ENCODE data around the gene MYO18B.
"Not testable (repeated sequence)": the region's sequence is repeated elsewhere in the genome, so short reads cannot be mapped to it uniquely, and the experiment has no call there.

The MYO18B gene

DNA sequence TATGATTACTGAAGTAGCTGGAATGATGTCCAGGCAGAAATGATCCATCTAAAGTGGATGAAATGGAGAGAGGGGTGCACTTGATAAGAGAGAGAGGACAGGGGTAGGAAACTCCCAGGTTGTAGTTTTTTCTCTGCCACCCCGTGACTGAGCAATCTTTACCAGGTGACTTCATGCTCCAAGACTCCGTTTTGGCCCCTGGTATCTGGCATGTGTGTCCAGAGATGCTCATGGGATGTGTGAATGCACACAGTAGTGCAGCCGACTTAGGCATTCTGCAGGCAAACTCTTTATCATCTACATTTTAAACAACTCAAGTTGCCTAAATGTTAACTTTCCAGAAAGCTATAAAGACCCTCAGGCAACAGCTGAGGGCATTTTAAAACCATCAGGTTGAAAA lies 238.0 kb downstream of the MYO18B start:
- intact Hi-C loops (cut with DNase I): no loop called here
- DNase-seq: no peak

DNA sequence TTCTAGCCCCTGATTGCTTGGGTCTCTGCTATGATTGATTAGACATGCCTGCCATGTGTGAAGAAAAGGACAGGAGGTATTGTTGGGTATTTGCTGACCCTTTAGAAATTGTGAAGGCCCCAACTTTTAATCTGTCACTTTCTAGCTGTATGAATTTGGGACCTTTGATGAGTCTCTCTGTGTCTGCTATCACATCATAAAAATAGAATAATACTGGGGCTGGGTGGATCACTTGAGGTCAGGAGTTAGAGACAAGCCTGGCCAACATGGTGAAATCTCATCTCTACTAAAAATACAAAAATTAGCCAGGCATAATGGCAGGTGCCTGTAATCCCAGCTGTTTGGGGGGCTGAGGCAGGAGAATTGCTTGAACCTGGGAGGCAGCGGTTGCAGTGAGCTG lies 242.9 kb downstream of the MYO18B start:
- intact Hi-C loops (cut with DNase I); DNase-seq: not testable (repeated sequence)

DNA sequence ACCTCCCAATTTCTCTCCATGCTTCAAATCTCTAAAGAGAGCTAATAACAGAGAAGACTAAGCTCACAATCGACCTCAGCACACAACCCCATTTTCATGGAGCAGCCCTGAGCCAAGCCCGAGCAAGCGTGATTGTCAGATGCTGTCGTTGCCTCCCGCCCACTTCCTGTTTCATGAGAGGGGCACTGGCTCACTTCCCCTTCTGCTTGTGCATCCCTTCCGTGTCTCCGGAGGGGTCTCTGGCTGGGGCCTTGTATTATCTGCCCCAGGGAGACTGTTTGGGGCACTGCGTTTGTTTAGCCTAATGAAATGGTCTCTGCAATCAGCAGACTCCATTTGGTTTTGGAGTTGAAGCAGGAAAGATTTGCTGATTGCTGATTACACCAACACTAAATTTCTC lies 246.0 kb downstream of the MYO18B start:
- intact Hi-C loops (cut with DNase I): no loop called here
- DNase-seq: no peak

DNA sequence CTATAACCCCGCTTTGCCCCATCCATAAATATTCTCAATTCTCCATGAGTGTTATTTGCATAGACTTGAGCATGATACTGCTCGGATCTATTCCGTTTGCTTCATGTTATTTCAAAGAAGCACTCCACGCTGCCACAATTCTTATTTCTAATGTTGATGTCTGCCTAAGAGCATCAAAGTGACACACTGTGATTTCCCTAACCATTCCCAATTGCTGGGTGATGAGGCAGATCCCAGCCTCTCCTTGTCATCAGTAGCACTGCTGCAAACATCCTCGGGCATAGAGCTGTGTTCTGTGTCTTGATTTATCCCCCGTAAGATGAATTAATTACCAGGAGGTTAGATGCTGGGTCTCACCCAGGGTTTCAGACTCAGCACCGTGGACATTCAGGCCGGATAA lies 249.0 kb downstream of the MYO18B start:
- intact Hi-C loops (cut with DNase I): no loop called here
- DNase-seq: no peak

DNA sequence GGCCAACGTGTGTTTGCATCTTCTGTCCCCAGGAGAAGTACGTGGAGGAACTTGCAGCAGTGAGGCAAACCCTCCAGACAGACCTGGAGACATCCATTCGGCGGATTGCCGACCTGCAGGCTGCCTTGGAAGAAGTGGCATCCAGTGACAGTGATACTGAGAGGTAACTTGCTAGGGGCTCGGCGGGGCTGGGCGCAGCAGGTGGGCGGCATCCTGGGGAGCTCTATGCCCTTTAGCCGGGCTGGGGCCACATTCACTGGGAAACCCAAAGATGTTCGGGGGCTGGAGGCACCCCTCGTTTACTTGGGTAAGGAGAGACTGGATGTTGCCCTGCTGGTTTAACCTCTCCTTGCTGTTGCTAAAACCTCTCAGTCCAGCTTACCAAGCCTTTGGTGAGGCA lies 250.3 kb downstream of the MYO18B start:
- DNase-seq: no peak
- intact Hi-C loops (cut with DNase I): no loop called here

DNA sequence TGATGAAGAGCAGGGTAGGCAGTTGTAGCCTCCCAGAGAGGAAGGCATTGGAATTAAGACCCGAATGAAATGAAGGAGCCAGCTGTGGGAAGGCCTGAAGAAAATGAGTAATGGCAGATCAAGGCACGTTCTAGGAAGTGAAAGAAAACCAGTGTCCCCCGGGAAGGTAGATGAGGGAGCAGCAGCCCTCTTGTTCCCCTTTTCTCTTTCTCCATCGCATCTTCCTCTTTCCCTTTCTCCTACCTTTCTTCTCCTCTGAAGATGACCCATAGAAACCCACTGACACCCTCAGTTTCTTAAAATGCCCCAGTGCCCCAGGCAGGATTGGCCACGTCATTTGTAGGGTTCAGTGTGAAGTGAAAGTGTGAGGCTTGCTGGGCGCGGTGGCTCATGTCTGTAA lies 254.7 kb downstream of the MYO18B start:
- DNase-seq: no peak
- intact Hi-C loops (cut with DNase I): no loop called here

DNA sequence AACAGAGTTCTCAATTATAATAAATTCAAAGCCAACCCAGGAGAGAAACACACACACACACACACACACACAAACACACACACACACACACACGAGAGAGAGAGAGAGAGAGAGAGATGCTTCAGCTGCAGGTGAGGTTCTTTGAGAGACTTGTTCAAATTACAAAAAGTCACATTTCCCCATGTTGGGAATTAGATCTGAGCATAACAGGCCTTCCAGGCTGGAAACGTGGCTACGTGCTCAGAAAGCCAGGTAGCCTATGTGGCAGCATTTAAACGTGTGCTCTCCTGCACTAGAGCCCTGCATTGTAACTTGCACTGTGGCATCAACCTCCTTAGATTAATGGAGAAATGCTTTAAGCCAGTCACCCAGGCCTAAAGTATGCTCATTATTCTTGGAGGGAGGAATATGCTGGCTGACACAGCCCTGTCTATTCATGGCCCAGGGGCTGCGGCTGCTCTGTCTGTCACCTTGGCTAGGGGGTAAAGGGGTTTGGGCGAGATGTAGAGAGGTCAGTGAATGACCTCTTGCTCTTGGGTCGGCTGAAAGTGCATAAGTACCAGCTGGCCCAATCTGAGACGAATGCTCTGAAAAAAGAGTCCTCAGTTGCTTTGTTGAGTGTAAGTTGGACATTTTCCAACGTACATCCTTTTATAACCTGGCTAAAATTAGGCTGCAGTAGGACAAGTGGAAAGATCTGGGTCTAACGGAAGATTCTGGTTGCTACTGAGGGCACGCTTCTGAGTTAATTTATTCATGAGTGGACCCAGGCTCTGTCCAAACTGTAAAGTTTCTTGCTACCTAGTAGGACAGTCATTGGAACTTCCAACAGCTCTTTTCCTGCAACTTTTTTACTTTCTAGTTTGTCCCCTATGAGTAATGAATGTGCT lies 256.1 kb downstream of the MYO18B start:
- DNase-seq: no peak
- intact Hi-C loops (cut with DNase I): no loop called here

DNA sequence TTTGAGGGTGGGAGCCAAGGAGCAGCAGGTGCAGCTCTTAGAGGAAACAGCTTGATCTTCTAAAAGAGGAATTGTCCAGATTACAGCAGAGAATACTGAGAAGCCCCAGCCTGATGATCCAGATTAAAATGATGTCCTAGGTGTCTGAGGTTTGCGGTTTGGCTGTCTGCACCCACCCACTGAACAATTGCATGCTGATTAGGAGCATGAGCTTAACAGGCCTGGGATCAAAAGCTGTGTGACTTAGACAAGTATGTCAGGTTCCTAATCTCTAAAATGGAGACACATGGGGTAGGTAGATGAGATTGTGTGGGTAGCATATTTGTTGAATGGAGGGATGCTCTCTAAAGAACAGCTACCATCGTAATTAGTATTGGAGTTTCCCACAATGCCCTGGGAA lies 260.5 kb downstream of the MYO18B start:
- intact Hi-C loops (cut with DNase I): no loop called here
- DNase-seq: no peak

DNA sequence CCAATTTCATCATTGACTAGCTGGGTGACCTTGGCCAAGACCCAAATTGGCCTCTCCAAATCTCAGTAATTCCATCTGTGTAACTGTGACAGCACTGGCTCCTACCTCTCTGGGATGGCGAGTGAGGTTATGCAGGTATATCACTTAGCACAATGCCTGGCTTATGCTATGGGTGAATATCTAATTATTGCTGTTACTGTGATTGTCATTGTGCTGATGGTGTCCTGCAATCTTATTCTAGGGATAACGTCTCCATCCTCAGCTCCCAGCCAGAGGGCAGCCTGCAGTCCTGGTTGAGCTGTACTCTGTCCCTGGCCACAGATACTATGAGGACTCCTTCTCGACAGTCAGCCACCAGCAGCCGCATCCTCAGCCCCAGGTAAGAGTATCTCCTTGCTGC lies 262.5 kb downstream of the MYO18B start:
- DNase-seq: no peak
- intact Hi-C loops (cut with DNase I): no loop called here

DNA sequence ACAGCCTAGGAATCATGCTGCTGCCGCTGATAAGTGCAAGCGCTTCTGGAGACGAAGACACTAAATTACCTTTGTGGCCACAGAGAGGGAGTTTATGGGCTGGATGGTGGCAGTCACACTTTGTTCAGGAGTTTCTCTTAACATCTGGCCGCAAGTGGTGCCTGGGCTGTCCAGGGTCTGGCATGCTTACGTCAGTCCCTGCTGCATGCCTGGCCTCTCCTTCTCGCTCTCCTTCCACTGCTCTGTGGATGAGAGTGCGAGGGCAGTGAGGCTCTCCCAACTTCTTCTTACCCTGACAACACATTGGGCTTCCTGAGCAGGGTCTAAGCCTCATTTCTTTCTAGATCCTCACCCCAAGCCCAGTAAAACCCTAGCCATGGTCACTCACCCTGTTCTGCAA lies 266.6 kb downstream of the MYO18B start:
- intact Hi-C loops (cut with DNase I): no loop called here

DNA sequence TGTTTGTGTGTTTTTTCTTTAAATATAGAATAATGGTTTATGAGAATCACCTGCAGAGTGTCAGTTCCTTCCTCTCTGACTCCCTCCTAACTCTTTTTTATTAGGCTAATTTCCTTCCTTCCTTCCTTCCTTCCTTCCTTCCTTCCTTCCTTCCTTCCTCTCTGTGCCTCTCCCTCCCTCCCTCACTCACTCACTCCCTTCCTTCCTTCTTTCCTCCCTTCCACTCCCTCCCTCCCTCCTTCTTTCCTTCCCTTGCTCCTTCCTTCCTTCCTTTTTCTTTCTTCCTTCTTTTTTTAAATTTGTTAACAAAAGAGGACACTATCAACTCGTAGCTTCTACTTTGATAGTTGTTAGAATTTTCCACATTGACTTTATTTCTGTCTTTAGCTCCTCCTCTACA lies 274.9 kb downstream of the MYO18B start:
- intact Hi-C loops (cut with DNase I): no loop called here
- DNase-seq: no peak

More for the DNA sequence above, 266.6 kb downstream of the MYO18B start:
- DNase-seq: no peak

DNA sequence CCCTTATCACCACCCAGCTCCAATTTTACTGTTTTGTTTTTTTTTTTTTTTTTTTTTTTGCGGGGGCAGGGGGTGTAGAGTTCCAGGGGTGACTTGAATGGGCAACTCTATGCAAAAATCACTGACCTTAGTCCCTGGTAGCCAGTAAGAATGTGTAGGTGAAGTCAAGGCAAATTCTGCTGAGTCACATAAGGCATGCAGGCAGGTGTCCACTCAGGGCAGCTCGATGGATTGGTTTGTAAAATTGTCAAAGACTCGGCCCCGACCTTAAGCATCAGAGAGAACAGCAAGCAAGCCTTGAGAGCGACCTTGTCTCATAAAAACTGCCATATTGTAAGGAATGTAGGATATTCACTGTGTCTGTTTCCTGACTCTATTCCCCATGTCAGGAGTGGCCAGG lies 275.9 kb downstream of the MYO18B start:
- intact Hi-C loops (cut with DNase I): no loop called here
- no peak for DNase-seq

DNA sequence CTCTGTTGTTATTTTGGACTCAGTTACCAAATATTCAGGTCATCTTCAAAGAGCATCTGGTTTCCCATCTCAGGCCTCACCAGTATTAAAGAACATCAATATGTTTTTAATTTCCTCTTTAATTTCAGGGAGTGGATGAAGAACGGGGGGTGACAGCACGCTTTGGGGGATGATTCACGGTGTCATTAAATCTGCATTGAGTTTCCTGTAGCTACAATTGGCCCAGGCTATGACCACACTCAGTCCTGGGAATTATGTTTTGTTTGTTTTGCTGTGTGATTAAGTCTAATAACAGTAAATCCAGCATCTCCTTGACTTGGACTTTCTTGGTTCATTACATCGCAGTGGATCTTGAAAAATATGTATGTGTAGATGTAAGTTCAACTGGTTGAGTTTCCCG lies 277.6 kb downstream of the MYO18B start:
- DNase-seq: no peak
- intact Hi-C loops (cut with DNase I): no loop called here

DNA sequence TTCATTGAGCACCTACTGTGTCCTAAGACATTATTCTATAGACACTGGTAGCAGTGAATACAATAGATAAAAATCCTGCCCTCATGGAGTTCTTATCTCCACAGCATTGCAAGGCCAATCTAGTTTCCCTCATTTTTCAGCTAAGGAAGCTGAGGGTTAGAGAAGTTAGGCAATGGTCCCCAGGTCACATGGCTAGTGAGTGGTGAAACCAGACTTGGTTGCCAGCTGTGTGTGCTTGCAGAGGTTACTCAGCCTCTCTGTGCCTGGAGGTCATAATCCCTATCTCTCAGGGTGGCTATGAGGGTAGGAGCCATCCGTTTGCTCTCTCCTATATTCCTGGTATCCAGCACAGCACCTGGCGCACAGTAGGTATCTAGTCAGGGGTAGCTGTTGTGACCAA lies 279.5 kb downstream of the MYO18B start:
- DNase-seq: no peak
- intact Hi-C loops (cut with DNase I): no loop called here

DNA sequence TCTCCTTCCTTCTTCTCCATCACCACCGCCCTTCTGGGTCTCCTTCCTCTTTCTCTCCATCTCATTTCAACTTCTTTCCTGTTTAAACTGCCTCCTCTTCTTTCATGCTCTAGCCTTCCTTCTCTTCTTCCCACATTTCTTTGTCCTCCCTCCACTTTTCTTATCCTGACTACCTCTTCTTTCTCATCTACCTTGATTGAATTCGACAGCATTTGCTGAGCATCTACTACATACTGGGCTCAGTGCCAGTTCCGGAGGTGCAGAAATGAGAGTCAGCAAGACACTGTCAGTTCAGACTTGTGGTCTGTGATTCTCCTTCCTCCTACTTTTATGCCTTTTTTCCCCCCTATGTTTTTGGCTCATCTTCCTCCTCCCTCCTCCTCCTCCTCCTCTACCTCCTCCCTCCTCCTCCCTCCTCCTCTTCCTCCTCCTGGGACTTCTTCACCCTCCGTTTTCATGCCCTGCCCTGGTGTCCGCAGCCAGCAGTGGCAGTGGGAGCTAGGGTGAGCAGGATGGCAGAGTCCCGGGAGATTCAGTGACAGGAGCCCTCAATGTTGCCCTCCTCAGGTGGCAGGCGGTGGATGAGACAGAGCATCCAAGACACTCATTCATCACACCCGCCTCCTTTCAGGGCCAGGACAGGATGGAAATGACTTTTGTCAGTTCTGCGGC lies 281.3 kb downstream of the MYO18B start:
- no peak for DNase-seq
- intact Hi-C loops (cut with DNase I): no loop called here

DNA sequence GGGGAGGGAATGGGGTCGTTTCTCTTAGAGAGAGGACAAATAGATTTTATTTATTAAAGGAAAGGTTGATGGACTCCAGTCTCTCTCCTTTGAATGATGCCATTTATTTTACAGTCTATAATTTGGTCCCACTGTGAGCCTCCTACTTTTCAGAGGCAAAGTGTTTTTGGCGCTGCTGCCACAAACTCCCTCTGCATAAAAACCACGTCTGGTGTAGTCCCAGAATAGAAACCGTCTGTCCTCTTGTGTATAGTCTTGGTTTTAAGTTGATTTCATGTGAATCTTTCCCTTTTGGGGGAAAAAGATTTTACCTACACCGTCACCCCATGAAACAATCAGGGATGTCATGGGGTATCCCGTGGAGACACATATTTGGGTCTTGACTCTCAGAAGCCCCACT lies 283.6 kb downstream of the MYO18B start:
- DNase-seq: no peak
- intact Hi-C loops (cut with DNase I): no loop called here

DNA sequence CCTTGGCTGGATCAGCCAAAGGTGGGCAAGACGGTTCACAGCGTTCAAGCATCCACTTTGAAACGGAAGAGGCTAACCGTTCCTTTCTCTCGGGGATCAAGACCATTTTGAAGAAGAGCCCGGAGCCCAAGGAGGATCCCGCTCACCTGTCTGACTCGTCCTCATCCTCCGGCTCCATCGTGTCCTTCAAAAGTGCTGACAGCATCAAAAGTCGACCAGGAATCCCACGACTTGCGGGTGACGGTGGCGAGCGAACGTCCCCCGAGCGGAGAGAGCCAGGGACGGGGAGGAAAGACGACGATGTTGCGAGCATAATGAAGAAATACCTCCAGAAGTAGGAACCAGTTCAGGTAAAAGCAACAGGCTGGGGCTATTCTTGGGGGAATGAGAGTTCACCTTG lies 285.4 kb downstream of the MYO18B start:
- intact Hi-C loops (cut with DNase I): no loop called here
- no peak for DNase-seq

DNA sequence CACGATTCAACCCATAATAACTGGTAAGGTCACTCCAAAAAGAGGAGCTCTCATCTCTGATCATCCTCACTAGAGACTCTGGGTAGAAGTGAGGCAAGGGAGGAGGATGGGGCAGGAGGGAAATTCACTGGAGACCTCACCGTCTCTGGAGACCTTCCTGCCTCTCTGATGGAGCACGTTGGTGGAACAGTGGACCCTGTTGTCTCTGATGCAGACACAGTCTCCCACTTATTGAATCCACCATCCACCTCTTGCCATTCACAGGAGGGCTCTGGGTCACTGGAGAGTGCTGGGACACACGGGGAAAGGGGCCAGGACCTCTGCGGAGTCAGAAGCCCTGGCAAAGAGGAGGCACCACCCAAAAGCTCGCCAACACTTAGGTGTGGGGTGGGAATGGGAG lies 289.7 kb downstream of the MYO18B start:
- intact Hi-C loops (cut with DNase I): no loop called here

DNA sequence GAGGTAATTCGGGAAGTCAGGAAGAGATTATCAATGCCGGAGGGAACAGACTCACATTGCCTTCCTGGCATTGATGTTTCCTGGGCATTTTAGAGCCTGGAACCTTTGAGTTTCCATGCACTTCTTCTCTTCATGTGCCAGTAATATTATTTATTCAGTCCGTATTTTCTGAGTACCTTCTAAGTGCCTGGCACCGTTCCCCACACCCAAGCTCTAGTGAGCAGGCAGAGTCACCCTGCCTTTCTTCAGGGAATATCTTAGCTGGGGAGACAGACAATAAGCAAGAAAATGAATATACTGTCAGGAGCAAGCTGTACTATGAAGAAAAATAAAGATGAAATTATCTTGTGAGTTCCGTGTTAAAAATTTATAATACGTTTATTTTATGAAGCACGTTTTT lies 291.1 kb downstream of the MYO18B start:
- intact Hi-C loops (cut with DNase I): no loop called here
- DNase-seq: no peak

More for the DNA sequence above, 289.7 kb downstream of the MYO18B start:
- DNase-seq: no peak

DNA sequence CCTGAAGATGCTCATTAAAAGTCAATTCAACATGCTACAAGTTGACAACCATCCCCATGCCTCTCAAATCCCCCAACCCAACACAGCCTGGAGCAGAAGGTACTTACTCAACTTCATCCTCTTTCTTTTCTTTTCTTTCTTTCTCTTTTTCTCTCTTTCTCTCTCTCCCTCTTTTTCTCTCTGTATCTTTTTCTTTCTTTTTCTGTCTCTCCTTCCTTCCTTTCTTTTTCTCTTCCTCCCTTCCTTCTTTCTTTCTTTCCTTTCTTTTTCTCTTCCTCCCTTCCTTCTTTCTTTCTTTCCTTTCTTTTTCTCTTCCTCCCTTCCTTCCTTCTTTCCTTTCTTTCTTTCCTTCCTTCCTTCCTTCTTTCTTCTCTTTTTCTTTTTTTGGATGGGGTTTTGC lies 291.6 kb downstream of the MYO18B start:
- intact Hi-C loops (cut with DNase I): no loop called here
- no peak for DNase-seq

DNA sequence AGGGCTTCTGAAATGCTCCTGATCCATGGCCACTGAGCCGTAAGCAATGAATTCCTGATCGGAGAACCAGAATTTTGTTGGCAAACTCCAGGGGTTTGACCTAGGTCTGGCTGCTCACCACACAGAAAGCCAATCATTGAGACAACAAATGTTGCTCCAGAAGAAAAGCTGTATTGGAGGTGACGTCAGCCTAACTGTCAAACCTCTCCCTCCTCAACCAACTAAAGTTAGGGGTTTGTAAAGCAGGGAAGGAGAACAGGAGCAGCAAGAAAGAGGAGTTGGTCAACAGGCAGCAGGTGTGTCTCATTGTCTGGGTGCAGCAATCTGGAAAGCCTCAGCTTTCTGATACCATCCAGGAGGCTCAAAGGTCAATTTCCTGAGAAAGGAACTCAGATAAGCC lies 293.5 kb downstream of the MYO18B start:
- intact Hi-C loops (cut with DNase I): no loop called here
- no peak for DNase-seq
